BLaER1 (cell line): Measurements from ENCODE around the gene TOR2A.
A peak's percentile ranks its signal among the peaks of the same experiment; 100 is the strongest.

ENCODE experiments used
- H3K27ac ChIP-seq: shearing (Covaris generic); formaldehyde crosslinking; 2 replicates; pipeline ENCODE4 v1.8.1; 2022
- H3K27me3 ChIP-seq: shearing (Covaris generic); formaldehyde crosslinking; 2 replicates; pipeline ENCODE4 v1.8.1; 2022
- H3K36me3 ChIP-seq: shearing (Covaris generic); formaldehyde crosslinking; 2 replicates; pipeline ENCODE4 v1.8.1; 2022
- H3K4me1 ChIP-seq: shearing (Covaris generic); formaldehyde crosslinking; 2 replicates; pipeline ENCODE4 v1.8.1; 2022
- H3K4me2 ChIP-seq: shearing (Covaris generic); formaldehyde crosslinking; 2 replicates; pipeline ENCODE4 v1.8.1; 2022
- H3K4me3 ChIP-seq: shearing (Covaris generic); formaldehyde crosslinking; 2 replicates; pipeline ENCODE4 v1.8.1; 2022
- H3K9ac ChIP-seq: shearing (Covaris generic); formaldehyde crosslinking; 2 replicates; pipeline ENCODE4 v1.8.1; 2022
- H3K9me3 ChIP-seq: shearing (Covaris generic); formaldehyde crosslinking; 2 replicates; pipeline ENCODE4 v1.8.1; 2022
- H4K20me1 ChIP-seq: shearing (Covaris generic); formaldehyde crosslinking; 2 replicates; pipeline ENCODE4 v1.8.1; 2022
- Cebpa-rat ChIP-seq: shearing (Covaris generic); IDR thresholded peaks from 2 replicates; pipeline ENCODE4 v1.8.1; 2022

TOR2A gene

DNA sequence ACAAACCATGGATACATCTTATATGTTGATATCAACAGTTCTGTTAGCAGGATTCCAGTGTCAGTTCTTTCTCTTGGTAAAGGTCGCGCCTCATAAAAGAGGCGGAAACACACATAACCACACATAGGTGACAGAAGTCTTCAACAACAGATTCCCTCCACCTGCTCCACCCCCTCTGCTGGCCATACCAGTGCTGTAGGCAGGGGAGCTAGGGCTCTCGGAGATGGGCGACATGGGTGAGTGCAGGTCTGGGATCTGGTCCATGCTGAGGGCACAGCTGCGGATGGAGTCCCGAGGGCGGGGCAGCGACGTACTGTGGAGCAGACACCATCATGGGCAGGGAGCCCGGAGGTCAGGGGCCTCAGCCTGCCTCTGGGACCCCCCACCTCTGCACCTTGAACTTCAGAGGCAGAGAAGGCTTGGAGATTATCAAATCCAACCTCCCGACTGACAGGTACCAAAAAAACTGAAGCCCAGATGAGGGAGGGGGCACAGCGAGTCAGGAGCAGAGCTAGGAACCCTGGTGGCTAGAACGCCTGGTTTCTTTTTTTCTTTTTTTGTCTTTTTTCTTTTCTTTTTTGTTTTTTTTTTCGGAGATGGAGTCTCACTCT, 12.0 kb upstream of the TOR2A start:
- no peak overlapping the region for H3K4me3 ChIP-seq
- H3K36me3 ChIP-seq: peaks cover 100% of the 10 kb centered on the region
- no peak overlapping the region for H3K4me2 ChIP-seq
- peaks cover 84% of the 10 kb centered on the region for H4K20me1 ChIP-seq
- H3K27ac ChIP-seq: no peak overlapping the region
- no peak overlapping the region for H3K9ac ChIP-seq
- no peaks in the 10 kb centered on the region for H3K27me3 ChIP-seq
- H3K9me3 ChIP-seq: no peaks in the 10 kb centered on the region
- no peak for TF ChIP-seq Cebpa-rat
- no peaks in the 10 kb centered on the region for H3K4me1 ChIP-seq

GRCh38 chr9:127744398-127745110, 9.5 kb upstream of the TOR2A start:
- no peak for TF ChIP-seq Cebpa-rat
- no peak overlapping the region for H3K9ac ChIP-seq
- H3K27me3 ChIP-seq: no peaks in the 10 kb centered on the region
- H3K4me3 ChIP-seq: no peak overlapping the region
- H4K20me1 ChIP-seq: peaks cover 67% of the 10 kb centered on the region
- H3K4me2 ChIP-seq: no peak overlapping the region
- H3K9me3 ChIP-seq: no peaks in the 10 kb centered on the region
- no peak overlapping the region for H3K27ac ChIP-seq
- H3K36me3 ChIP-seq: peaks cover 100% of the 10 kb centered on the region
- no peaks in the 10 kb centered on the region for H3K4me1 ChIP-seq

DNA sequence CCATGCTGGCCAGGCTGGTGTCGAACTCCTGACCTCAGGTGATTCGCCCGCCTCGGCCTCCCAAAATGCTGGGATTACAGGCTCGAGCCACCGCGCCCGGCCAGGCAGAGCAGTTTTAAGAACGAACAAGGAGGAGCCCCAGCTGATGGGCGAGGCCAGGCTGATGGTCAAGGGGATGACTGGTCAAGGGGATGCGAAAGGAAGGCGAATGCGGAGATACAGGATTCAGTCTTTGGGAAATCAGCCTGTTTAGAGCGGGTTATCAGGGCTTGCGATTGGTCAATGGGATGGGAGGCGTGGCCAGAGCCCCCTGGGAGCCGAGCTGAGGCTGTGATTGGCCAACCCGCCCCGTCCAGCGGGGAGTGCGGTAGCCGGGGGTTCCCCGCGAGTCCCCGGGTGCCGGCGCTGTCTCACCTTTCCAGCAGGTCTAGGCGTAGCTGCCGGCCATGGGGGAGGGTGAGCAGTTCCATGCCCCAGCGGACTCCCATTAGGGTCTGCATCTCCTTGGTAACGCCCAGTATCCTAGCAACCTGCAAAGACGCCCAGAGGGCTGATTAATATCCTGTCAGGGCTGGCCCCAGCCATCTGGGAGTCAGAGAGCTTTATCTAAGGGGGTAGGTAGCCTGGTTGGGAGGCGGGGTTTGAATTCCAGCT, 7.5 kb upstream of the TOR2A start:
- H3K9ac ChIP-seq: no peak overlapping the region
- no peaks in the 10 kb centered on the region for H3K4me1 ChIP-seq
- H3K27me3 ChIP-seq: no peaks in the 10 kb centered on the region
- no peak overlapping the region for H3K27ac ChIP-seq
- no peak overlapping the region for H3K4me2 ChIP-seq
- H4K20me1 ChIP-seq: peaks cover 57% of the 10 kb centered on the region
- peaks cover 99% of the 10 kb centered on the region for H3K36me3 ChIP-seq
- no peaks in the 10 kb centered on the region for H3K9me3 ChIP-seq
- TF ChIP-seq Cebpa-rat: no peak
- H3K4me3 ChIP-seq: no peak overlapping the region

DNA sequence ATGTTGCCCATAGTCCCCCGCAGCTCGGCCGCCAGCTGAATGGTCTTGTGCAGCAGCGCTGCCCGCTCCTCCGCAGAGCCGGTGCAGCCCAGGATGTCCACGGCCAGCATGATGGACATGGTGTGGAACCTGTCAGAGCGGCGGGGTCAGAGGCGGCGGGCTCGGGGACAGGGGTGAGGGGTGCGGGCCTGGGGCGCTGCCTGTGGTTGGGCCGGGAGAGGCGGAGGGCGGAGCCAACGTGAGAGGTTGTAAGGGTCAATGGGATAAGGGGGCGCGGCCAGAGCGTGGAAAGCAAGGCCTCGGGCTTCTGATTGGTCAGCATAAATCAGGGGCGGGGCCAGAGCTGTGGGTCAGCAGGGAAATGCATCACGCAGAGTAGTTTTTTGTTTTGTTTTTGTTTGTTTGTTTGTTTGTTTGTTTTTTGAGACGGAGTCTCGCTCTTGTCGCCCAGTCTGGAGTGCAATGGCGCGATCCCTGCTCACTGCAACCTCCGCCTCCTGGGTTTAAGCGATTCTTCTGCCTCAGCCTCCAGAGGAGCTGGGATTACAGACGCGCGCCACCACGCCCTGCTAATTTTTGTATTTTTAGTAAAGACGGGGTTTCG, 6.8 kb upstream of the TOR2A start:
- no peak for TF ChIP-seq Cebpa-rat
- Histone ChIP-seq H3K27ac (no peak overlapping the region), H3K4me3 (no peak overlapping the region), H3K36me3 (peaks cover 93% of the 10 kb centered on the region), H3K27me3 (no peaks in the 10 kb centered on the region), H4K20me1 (peaks cover 50% of the 10 kb centered on the region), H3K9ac (no peak overlapping the region), H3K4me1 (peaks cover 4% of the 10 kb centered on the region), H3K9me3 (no peaks in the 10 kb centered on the region), H3K4me2 (no peak overlapping the region)

GRCh38 chr9:127739614-127740330, 4.7 kb upstream of the TOR2A start:
- peaks cover 21% of the 10 kb centered on the region for H3K4me1 ChIP-seq
- no peak overlapping the region for H3K9ac ChIP-seq
- H3K4me2 ChIP-seq: no peak overlapping the region
- H3K36me3 ChIP-seq: peaks cover 71% of the 10 kb centered on the region
- no peaks in the 10 kb centered on the region for H3K9me3 ChIP-seq
- TF ChIP-seq Cebpa-rat: no peak
- peaks cover 41% of the 10 kb centered on the region for H4K20me1 ChIP-seq
- 0 out of 2 replicates have a peak overlapping the region, but pooled peaks have one; percentile 4 for H3K27ac ChIP-seq
- H3K4me3 ChIP-seq: no peak overlapping the region
- no peaks in the 10 kb centered on the region for H3K27me3 ChIP-seq

- H3K9me3 ChIP-seq: no peaks in the 10 kb centered on the region
- peaks cover 30% of the 10 kb centered on the region for H3K4me1 ChIP-seq
- H3K27me3 ChIP-seq: no peaks in the 10 kb centered on the region
- H4K20me1 ChIP-seq: peaks cover 37% of the 10 kb centered on the region
- no peak overlapping the region for H3K4me2 ChIP-seq
- H3K9ac ChIP-seq: peak overlapping the region; percentile 27; the same call in 1 of the 2 replicates
- H3K36me3 ChIP-seq: peaks cover 60% of the 10 kb centered on the region
- TF ChIP-seq Cebpa-rat: no peak
- H3K4me3 ChIP-seq: no peak overlapping the region
- no peak overlapping the region for H3K27ac ChIP-seq
Observed at GRCh38 chr9:127738666-127739065, 3.6 kb upstream of the TOR2A start.

DNA sequence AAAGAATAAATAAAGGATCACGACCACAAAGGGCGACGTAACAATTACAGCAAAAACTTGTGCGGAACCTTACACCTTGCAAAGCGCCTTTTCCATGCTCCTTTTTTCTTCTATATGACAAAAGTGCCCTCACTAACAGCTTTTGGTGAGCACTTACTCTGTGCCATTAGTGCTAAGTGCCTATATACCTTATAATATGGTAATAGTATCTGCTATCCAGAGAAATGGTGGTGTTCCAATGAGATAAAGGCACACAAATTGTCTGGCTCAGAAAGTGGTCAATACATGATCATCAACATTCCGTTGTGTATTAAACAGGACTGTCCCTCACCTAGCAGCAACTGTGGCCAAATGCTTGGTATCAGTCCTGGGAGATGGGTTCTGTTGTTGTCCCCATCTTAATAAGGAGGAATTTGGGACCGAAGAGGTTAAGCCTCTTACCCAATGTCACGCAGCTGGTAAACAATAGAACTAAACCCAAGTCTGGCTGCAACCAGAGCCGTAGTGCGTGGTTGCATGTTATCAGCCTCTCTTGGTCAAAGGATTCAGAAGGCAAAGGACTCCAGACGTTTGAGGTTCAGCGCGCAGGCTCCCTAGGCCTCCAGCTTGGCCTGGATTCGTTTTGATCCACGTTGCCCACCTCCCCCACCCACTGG, 564 bp upstream of the TOR2A start:
- Histone ChIP-seq H3K27me3 (no peaks in the 10 kb centered on the region), H3K9me3 (no peaks in the 10 kb centered on the region), H4K20me1 (peaks cover 24% of the 10 kb centered on the region), H3K9ac (no peak overlapping the region), H3K4me1 (peaks cover 49% of the 10 kb centered on the region), H3K36me3 (peaks cover 57% of the 10 kb centered on the region), H3K27ac (no peak overlapping the region), H3K4me2 (peak overlapping the region; percentile 73), H3K4me3 (no peak overlapping the region)
- TF ChIP-seq Cebpa-rat: no peak

GRCh38 chr9:127734247-127734746, 797 bp downstream of the TOR2A start:
- Histone ChIP-seq H3K27ac (peak overlapping the region; percentile 36; the same call in 1 of the 2 replicates), H3K4me2 (peak overlapping the region; percentile 73), H3K36me3 (peaks cover 55% of the 10 kb centered on the region), H3K4me1 (peaks cover 49% of the 10 kb centered on the region), H3K9me3 (no peaks in the 10 kb centered on the region), H3K27me3 (no peaks in the 10 kb centered on the region), H3K9ac (peak overlapping the region; percentile 82), H4K20me1 (peaks cover 14% of the 10 kb centered on the region), H3K4me3 (peak overlapping the region; percentile 82)
- no peak for TF ChIP-seq Cebpa-rat

DNA sequence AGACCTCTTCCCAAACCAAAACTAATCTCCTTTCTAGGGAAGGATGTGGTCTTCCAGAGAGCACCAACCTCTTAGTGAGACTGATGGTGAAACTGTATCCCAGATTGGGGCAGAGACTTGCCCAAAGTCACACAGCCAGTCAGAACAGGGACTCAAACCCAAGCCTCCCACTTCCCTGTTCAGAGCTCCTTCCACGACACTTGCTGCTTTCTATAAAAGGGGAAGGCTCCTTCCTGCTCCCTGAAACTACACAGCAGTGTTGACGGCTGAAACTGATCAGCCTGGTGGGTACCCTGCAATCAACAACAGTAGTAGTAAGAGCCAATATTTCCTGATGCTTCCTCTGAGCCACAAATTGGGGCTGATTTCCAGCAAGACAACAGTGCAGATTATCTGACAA, 1.5 kb downstream of the TOR2A start:
- peaks cover 49% of the 10 kb centered on the region for H3K4me1 ChIP-seq
- H3K36me3 ChIP-seq: peaks cover 51% of the 10 kb centered on the region
- no peak overlapping the region for H3K4me3 ChIP-seq
- 0 out of 2 replicates have a peak overlapping the region, but pooled peaks have one; percentile 45 for H3K9ac ChIP-seq
- peaks cover 12% of the 10 kb centered on the region for H4K20me1 ChIP-seq
- peak overlapping the region; percentile 73 for H3K4me2 ChIP-seq
- no peaks in the 10 kb centered on the region for H3K27me3 ChIP-seq
- peak overlapping the region; percentile 7; the same call in 1 of the 2 replicates for H3K27ac ChIP-seq
- TF ChIP-seq Cebpa-rat: no peak
- no peaks in the 10 kb centered on the region for H3K9me3 ChIP-seq
